GM19043 (cell line): ENCODE data around the gene ISOC2.

Experiments used
- ATAC-seq: cut with Tn5 transposase; IDR thresholded peaks from one replicate; pipeline ENCODE4 v1.9.1; 2021; ENCODE audit warnings: low read depth; ENCODE audit not compliant: unreplicated experiment

Gene ISOC2

GRCh38 chr19:55479451-55480230 lies 18.2 kb upstream of the ISOC2 start:
- no peak for ATAC-seq

GRCh38 chr19:55479045-55479444 lies 17.6 kb upstream of the ISOC2 start:
- no peak for ATAC-seq

- ATAC-seq: no peak
These were observed 16.9 kb upstream of the ISOC2 start for GRCh38 chr19:55478364-55478763.

GRCh38 chr19:55477905-55478304 lies 16.5 kb upstream of the ISOC2 start:
- ATAC-seq: no peak

- peak; percentile 84 for ATAC-seq
These were observed 14.8 kb upstream of the ISOC2 start, which contains the start of gene ZNF628 for GRCh38 chr19:55476100-55476775. Gene ZNF628, plus strand, starts transcription at chr19:55476617. Its CDS starts 3,294 bp downstream, at chr19:55479911.

GRCh38 chr19:55474269-55475265 lies 13.1 kb upstream of the ISOC2 start:
- no peak for ATAC-seq

- no peak for ATAC-seq
These were observed 12.0 kb upstream of the ISOC2 start for GRCh38 chr19:55473225-55474012.

- no peak for ATAC-seq
These were observed 11.0 kb upstream of the ISOC2 start for GRCh38 chr19:55472463-55472862.

GRCh38 chr19:55471266-55471665 lies 9.8 kb upstream of the ISOC2 start:
- ATAC-seq: no peak

- no peak for ATAC-seq
These were observed 6.6 kb upstream of the ISOC2 start for GRCh38 chr19:55468054-55468393.

- no peak for ATAC-seq
These were observed 6.0 kb upstream of the ISOC2 start for GRCh38 chr19:55467236-55468053.

- no peak for ATAC-seq
These were observed 4.8 kb upstream of the ISOC2 start for GRCh38 chr19:55466241-55466614.

- no peak for ATAC-seq
These were observed 4.2 kb upstream of the ISOC2 start for GRCh38 chr19:55465460-55466240.

GRCh38 chr19:55464662-55465054 lies 3.2 kb upstream of the ISOC2 start, which contains the start of gene C19orf85:
Gene C19orf85, minus strand, starts transcription at chr19:55464751. Its CDS starts 197 bp downstream, at chr19:55464554.
- no peak for ATAC-seq

GRCh38 chr19:55464039-55464661 lies 2.7 kb upstream of the ISOC2 start:
- ATAC-seq: no peak

- no peak for ATAC-seq
These were observed 2.2 kb upstream of the ISOC2 start for GRCh38 chr19:55463583-55464031.

- ATAC-seq: no peak
These were observed 1.3 kb upstream of the ISOC2 start for GRCh38 chr19:55462722-55463121.
